Forelimb muscle (tissue), 1 donor: ENCODE measurements around the gene PARVB. TPM values are rescaled to one million over a fixed set of nuclear protein-coding genes. Genes with fewer than 3 reads are reported as not detected.

Source experiments
- DNase-seq: peaks from one replicate; pipeline ENCODE4 v3.0.0-alpha.2; 2013; ENCODE audit warnings: low read depth
- polyA plus RNA-seq: library from polyadenylated mRNA; unstranded; fragments of 120-200 nt; gene quantifications from one replicate; pipeline ENCODE4 v1.2.1, GENCODE V29; 2013; ENCODE audit not compliant: insufficient read length

Gene PARVB
- polyA plus RNA-seq, 1 donor = 45.9 TPM

DNA sequence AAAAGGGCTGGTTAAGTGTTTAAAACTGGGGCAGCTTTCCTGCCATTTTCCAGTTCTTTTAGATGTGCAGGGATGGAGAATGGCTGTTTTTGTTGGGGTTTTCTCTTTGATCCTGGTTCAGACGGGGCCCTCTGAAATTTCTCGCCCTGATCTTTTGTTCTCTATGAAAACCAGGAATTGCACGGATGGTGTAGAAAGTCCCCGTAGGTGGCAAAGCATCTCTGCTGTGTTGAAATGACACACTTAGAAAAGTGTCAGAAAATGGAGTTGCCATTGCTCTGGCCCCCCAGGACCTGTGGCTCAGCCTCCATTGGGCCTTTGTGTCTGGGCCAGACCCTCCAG lies 63.0 kb downstream of the PARVB start:
- no peak for DNase-seq

GRCh38 chr22:44088976-44089570 lies 65.0 kb downstream of the PARVB start:
- no peak for DNase-seq

DNA sequence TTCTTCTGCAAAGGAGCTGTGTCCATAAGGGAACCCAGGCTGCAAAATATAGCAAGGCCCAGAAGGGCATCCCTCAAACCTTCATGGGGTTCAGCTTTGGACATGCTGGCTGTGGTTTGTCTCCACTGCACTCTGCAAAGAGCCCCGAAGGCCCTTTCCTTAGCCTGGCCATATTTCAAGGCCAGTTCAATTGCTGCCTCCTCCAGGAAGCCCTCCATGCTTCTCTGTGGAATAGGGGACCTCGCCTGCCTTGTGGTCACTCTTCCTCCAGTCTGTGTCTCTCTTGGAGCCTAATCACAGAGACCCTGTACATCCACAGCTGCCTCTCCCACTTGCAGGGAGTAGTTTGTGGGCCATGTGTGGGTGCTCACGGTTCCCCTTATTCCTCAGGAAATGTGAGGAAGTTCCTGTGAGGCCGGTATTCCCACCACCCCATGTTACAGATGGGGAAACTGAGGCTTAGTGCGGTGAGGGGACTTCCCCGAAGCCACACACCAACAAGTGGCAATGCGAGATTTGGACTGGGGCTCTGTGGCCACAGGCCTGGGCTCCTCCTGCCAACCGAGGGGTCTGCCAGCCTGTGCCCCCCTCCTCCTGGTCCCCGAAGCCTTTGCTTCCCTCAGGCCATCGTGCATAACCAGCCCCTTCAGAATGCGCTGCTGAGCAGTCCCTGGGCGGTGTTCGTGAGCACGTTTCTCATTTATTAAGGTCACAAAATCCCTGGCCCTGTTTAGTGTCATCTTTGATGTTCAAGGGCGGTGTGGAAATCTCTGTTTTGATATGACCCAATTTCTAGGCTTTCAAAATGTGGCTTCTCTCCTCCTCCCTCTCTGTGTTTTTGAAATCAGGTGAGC lies 65.8 kb downstream of the PARVB start:
- DNase-seq = no peak

- no peak for DNase-seq
Observed at GRCh38 chr22:44090571-44090905, 66.4 kb downstream of the PARVB start.

- no peak for DNase-seq
Observed at GRCh38 chr22:44091021-44091721, 67.1 kb downstream of the PARVB start.

DNA sequence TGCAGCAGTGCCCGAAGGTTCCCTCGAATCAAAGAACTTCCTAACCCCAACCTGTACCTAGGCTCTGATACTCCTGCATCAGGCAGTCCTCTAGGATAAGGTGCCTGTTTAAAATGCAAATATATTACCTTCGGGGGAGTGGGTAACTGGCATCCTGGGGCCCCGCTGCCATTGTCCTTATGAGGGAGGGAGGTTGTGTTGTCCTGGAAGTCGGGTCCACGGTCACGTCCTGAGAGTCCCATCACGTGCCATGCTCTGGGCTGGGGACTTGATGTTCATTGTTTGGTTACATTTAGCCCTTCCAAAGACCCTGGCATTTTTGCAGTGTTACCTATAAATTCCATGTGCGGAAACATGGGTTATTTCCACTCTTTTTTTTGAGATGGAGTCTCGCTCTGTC lies 67.6 kb downstream of the PARVB start:
- DNase-seq = no peak

GRCh38 chr22:44092636-44093220 lies 68.6 kb downstream of the PARVB start:
- no peak for DNase-seq

DNA sequence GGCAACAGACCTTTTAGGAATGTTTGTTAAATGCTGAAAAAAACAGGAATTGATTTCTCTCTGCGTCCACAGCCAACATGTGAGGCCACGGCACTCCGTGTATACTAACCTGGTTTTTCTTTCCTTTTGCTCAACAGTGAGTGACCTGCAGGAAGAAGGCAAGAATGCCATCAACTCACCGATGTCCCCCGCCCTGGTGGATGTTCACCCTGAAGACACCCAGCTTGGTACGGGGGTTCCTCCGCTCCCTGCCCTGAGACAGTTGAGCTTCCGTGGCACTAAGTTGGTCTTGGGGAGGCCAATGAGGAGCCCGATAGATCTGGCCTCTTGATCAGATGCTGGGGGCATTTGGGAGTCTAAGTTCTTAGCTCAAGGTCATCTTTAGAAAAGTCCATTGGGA lies 69.7 kb downstream of the PARVB start:
- no peak for DNase-seq

DNA sequence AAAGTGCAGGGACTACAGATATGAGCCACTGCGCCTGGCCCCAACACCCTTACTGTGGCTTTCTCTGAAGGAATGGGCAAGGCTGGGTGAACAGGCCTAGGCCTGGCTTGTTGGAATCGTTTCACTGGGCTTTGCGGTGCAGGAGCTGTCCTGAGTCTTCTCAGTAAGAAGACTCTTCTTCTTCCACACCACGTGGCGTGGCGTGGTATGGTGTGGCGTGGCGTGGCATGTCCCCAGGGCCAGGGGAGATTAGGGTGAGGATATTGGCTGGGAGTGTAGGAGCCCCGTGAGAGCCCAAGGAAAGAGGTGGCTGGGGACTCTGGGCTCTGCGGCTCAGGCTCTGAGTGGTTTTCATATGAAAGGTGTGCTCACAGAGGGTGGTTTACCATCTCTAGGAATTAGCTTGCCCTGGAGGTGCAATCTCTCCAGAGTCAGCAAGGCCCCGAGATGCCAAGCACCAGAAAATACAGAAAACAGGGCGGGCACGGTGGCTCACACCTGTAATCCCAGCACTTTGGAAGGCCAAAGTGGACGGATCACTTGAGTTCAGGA lies 70.7 kb downstream of the PARVB start:
- no peak for DNase-seq

GRCh38 chr22:44096736-44097135 lies 72.6 kb downstream of the PARVB start:
- DNase-seq = no peak

DNA sequence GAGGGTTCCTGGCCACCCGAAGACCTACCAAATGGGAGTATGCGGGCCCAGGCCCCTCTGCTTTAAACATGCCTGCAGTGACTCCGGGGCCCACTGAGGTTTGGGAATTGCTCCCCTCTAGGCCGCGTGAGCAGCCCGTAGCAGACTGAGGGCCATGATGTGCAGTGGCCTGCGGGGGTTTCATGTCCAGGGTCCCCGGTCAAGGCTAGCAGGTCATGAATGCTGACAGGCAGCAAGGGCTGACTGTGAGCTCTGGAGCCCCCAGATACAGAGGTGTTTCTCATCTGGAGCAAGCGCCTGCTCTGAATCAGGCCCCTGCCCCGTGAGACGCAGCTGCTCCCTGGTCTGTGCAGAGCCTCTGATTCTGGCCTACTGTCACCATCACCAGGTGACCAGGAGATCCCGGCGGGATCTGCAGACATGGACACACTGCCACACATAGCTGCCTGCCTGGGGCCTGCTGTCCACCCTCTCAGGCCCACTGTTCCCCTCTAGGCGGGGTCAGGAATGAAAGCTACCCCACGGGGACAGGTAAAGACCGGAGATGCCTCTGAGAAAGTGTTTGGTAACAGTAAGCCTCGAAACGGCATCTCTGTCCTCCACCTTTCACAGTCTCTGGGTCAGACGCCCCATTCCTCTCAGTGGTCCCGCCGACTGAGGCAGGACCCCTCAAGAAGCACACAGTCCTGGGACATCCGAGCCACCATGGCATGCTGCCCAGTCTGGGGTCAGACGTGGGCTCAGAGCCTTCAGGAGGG lies 73.3 kb downstream of the PARVB start:
- no peak for DNase-seq

DNA sequence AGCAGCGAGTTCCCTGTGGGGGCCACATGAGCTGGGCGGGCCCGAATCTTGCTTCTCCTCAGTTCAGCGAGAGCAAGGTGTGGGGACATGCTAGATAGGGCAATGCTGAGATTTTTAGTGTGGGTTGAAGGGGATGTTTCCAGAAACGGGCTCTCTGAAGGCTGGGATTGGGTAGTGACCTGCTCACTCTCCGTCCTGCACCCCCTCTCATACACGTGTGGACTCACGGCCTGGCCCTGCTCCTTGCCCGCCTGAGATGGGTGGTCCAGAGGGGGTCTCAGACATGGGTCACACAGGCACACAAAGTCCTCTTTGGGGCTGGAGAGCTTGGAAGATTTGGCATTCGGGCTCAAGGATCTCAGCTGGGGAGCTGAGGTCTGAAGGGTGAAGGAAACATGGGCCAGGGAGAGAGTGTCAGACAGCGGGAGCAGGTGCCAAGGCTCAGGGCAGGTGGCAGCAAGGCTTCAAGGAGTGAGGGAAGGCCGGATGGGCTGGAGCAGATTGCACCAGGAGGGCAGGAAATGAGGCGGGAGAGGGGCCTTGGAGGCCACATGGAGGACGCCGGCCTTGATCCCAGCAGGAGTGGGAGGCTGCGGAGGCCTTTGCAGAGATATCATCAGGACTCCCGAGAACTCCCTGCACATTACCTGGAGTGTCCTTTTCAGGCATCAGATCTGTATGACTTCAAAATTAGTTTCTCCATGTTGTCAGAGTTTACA lies 74.1 kb downstream of the PARVB start:
- no peak for DNase-seq

DNA sequence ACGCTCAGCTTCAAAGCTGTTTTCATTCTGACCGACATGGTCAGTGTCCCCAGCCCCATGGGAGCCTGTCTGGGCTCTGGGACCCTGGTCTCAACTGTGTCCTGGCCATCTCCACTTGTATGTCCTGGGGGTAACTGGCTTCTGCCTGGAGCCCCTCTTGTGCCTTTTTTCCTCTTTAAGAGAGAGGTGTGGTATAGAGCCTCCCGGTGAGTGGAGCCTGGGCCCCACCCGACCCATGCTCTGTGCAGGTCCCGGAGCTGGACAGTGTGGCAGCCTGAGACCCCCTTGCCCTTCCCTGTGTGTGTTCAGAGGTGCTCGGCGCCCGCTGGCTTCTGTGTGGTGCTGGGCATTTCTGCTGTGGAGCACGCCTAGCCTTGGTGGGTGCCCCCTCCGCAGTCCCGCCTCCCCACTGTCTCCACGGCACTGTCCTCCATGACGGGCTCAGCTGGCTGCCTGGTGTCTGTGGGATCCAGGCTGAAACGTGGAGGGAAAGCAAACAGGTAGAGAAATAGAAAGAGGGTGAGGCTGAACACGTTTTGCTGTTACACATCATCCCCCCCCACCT lies 74.9 kb downstream of the PARVB start:
- DNase-seq = no peak

DNA sequence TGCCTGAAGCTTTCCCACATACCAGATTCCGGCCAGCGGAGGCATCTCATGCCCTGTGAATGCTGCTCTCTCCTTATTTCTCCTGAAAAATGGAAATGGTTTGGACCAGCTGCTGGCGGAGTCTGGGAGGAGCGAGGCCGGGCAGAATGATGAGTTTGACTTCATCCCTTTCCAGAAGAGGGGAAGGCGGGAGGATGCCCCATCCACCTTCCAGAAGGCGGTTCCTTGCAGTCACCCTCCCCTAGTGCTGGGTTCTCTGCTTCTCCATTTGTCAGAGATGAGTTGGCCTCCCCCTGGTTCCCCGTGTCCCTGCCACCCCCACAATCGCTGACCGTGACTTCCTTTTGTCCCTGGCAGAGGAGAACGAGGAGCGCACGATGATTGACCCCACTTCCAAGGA lies 75.6 kb downstream of the PARVB start:
- no peak for DNase-seq

DNA sequence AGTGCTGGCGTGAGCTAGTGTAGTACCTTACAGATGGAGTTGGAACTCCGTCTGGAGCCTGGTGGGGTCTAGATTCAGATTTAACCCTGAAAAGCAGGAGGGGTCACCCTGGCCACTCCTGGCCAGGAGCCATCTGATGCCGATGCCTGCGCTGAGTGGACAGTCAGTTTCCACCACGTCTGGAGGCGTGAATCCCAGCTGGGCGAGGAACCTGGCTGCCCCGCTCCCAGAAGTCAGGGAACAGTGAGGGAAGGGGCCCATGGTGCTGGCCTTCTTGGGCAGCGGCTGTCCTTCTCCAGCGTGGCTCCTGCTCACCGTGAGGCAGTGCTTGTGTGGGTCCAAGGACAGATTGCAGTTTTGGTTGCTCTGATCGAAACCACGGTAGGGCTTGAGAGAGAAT lies 76.3 kb downstream of the PARVB start:
- DNase-seq = no peak

GRCh38 chr22:44102121-44102520 lies 78.0 kb downstream of the PARVB start:
- no peak for DNase-seq

GRCh38 chr22:44102856-44103255 lies 78.8 kb downstream of the PARVB start:
- no peak for DNase-seq

DNA sequence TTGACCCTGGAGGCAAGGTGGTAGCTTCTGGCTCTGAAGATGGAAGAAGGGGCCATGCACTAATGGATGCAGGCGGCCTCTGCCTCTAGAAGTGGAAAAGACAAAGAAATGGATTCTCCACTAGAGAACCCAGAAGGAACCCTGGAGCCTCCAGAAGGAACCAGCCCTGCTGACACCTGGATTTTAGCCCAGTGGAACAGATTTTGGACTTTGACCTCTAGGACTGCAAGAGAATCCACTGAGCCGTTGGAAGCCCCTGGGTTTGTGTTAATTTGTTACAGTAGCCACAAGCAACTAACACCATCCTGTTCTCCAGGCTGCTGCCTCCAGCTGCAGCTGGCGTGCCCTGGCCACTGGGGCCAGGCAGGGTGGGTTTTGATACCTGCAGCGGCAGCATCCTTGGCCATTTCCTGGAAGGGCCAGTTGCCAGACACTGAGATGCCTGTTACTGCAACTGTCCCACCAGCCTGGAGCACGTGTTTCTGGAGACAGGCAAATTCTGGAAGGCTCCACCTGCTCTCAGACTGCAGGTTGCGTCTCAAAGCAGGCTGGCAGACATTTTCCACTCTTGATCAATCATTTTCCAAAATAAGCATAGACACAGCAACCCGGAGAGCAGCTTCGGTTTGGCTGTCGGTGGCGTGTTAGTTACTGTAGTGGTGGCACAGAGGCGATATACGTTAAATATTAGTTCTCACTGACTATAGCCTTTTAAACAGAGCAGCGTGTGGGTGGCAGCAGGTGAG lies 79.8 kb downstream of the PARVB start:
- DNase-seq = no peak

DNA sequence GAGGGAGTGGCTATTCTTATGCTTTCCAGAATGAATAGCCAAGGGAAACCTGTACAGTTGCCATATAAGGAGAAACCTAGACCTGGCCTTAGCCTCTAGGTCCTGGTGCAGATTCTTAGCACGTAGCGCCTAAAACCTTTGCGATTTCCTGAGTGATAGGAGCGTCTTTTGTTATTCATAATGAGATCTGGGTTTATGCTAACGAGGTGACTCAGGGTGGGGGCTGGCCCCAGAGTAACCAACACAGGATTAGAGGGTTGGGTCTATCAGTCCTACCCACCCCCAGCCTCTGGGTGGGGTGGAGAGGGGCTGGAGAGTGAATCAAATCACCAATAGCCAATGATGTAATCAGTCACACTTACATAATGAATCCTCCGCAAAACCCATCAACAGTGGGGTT lies 83.2 kb downstream of the PARVB start:
- DNase-seq = no peak

GRCh38 chr22:44108076-44108475 lies 84.0 kb downstream of the PARVB start:
- no peak for DNase-seq
